ENCODE results near the gene EXOC1. TPM values are rescaled to one million over a fixed set of nuclear protein-coding genes. Genes with fewer than 3 reads are reported as not detected.
A peak's percentile ranks its signal among the peaks of the same experiment; 100 is the strongest.

The EXOC1 gene
- total and polyA plus RNA-seq, 10 of the 15 experiments (the other 5 are each of a cell fraction or from before 2014, with no cell fraction given): 11.8 to 36.6 (median 21.1) TPM

- TF ChIP-seq NRF1 (conservative IDR thresholded peaks at IDR 0.05; ENCODE audit: low read depth, low read length): no peak
- no peak; the same call in none of the 2 replicates for TF ChIP-seq FOXM1 (IDR thresholded peaks at IDR 0.05; ENCODE audit: low read depth, low read length)
- no peak for TF ChIP-seq HSF1 (IDR thresholded peaks at IDR 0.05; ENCODE audit: low read depth, low read length)
- 0 out of 2 replicates have a peak, but pooled peaks have one; percentile 72 for TF ChIP-seq TARDBP (IDR thresholded peaks at IDR 0.05; ENCODE audit: borderline replicate concordance)
- peak; percentile 28; the same call in 1 of the 2 replicates for TF ChIP-seq STAT1 (conservative IDR thresholded peaks at IDR 0.05)
- TF ChIP-seq CBX3 (IDR thresholded peaks at IDR 0.05; ENCODE audit: borderline replicate concordance, low read depth): no peak
- peak; percentile 88 for TF ChIP-seq POLR2A (IDR thresholded peaks at IDR 0.05; ENCODE audit: low read depth, low read length)
- TF ChIP-seq NFIC (IDR thresholded peaks at IDR 0.05; ENCODE audit: low read depth, low read length): no peak
- 0 out of 2 replicates have a peak, but pooled peaks have one; percentile 73 for TF ChIP-seq HDAC2 (IDR thresholded peaks at IDR 0.05)
- peak; percentile 97 for TF ChIP-seq GATAD2B (conservative IDR thresholded peaks at IDR 0.05; ENCODE audit: low read depth)
- TF ChIP-seq SIX5 (IDR thresholded peaks at IDR 0.05; ENCODE audit: low read depth, low read length, severe bottlenecking): peak; percentile 22
- no peak for TF ChIP-seq USF1 (IDR thresholded peaks at IDR 0.05; ENCODE audit: borderline replicate concordance, extremely low read length, insufficient read depth, low read depth, low read length)
- no peak for TF ChIP-seq JUNB (IDR thresholded peaks at IDR 0.05)
- peak; percentile 66; the same call in 1 of the 2 replicates for TF ChIP-seq TCF3 (IDR thresholded peaks at IDR 0.05; ENCODE audit: borderline replicate concordance, insufficient read depth, low read depth, low read length)
- peak; percentile 96 for TF ChIP-seq MXI1 (IDR thresholded peaks at IDR 0.05; ENCODE audit: low read depth, low read length)
- TF ChIP-seq MTA3 (IDR thresholded peaks at IDR 0.05; ENCODE audit: borderline replicate concordance, low read length): no peak
- TF ChIP-seq JUND (IDR thresholded peaks at IDR 0.05; ENCODE audit: low read depth, low read length): no peak
- TF ChIP-seq KDM1A (IDR thresholded peaks at IDR 0.05; ENCODE audit: borderline replicate concordance): no peak
- TF ChIP-seq PKNOX1 (IDR thresholded peaks at IDR 0.05): 0 out of 2 replicates have a peak, but pooled peaks have one; percentile 12
- no peak for TF ChIP-seq NR2C1 (IDR thresholded peaks at IDR 0.05)
- peak; percentile 79; the same call in 1 of the 2 replicates for TF ChIP-seq MAX (IDR thresholded peaks at IDR 0.05; ENCODE audit: low read depth, low read length)
- no peak; the same call in 1 of the 2 replicates for TF ChIP-seq ZNF592 (IDR thresholded peaks at IDR 0.05)
- TF ChIP-seq PAX5 (IDR thresholded peaks at IDR 0.05; ENCODE audit: borderline replicate concordance, low read depth, low read length): no peak
Observed at GRCh38 chr4:55948726-55949481, 95.5 kb downstream of the EXOC1 start, which contains the start of gene CEP135 (continued).

Data from GM12878 (cell line).